GM21390 (cell line): Measurements from ENCODE around the gene RNF212.
A peak's percentile ranks its signal among the peaks of the same experiment; 100 is the strongest.

Experiments
- ATAC-seq: cut with Tn5 transposase; IDR thresholded peaks from one replicate; pipeline ENCODE4 v1.9.1; 2021; ENCODE audit not compliant: unreplicated experiment

RNF212 gene

DNA sequence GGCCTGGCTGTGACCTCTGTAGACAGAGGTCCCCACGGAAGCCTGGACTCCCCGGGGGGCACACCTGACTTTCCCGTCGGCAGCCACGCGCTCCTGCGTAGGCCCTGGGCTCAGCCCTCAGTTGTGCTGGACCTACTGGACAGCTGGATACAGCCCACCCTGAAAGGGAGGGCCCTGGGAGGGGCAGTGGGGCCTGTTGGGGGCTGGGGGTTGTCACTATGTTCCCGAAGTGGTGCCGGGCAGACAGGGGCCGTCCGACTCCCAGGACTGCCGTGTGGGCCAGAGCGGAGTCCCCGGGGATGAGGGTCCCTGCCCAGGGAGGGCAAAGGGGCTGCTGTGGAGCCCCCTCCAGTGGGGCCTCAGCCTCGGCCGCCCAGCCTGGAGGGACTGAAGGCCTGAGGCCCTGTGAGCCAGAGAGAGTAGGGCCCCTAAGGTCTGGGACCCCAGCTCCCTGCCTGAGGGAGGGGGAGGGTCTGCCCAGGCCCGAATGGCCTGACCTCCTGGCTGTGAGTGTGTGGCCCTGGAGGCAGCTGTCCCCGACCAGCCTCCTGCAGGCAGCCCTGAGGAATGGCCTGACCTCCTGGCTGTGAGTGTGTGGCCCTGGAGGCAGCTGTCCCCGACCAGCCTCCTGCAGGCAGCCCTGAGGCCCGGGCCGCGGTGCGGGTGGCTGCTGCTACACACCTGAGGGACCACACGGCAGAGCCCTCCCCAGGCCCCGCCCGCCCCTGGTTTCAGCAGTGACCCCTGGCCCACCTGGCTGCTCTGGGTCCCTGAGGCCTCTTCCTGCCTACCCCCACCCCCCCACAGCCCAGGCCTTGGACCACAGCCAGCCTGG, 76.2 kb downstream of the RNF212 start:
- ATAC-seq: no peak

DNA sequence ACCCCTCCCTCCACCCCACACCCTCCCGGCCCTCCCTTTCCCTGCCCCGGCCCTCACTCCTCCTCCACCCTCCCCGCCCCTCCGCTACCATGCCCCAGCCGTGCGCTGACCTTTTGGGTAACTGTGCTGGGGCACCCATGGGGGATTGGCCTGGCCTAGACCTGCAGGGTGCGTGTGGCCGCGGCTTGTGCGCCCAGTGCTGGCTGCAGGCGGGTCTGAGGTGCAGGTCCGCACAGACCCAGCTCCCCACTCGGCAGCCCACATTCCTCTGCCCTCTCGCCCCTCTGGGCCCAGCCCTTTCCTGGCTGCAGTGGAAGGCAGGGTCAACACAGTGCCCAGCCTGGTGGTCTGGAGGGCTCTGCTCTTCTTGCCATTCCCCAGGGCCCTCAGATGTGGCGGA, 77.3 kb downstream of the RNF212 start:
- no peak for ATAC-seq

DNA sequence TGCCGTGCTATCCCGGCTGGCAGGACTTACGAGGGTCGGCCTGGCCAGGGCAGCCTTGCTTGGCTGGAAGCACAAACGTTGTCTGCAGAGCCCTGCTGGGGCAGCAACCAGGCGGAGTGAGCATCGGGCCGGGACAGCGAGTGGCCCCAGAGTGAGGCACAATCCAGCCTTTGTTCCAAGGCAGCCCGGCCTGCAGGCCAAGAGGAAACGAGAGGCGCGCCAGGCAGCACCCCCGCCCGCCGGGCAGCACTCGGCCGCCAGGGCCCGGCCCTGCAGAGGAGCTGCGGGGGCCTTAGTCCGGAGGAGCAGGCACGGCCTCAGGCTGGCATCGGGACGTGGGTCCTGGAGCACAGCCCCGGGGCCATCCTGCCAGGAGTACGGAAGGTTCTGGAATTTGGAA, 77.9 kb downstream of the RNF212 start:
- no peak for ATAC-seq

DNA sequence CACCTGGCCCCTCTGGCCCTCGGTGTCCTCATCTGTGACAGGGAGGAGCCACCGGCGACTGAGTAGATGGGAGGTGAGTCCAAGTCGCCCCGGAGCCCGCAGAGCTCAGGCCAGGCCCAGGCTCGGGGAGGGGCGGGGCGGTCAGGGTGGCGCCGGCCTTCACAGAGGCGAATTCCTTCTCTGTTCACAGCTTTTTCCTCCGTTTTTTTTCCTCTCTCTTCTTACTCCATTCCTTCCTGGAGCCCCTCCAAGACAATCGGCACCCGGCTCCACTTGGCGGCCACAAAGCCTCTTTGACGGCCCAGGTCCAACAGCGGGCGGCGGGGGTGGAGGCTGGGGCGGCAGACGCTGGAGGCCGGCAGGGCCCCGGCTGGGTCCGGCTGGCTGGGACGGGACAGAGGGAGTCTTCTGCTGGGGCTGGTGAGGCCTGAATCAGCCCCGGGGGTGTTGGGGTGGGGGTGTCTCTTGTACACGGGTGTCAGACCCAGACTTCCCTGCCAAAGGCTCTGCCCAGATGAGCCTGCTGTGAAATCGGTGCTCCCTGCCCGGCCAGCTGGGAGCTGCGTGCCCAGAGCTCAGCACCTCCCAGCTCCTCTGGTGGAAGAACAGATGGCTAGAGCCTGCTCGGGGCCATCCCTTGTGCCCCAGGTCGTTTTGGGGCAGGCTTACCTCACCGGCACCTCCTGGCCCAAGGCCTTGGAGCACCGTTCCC, 79.4 kb downstream of the RNF212 start:
- no peak for ATAC-seq

DNA sequence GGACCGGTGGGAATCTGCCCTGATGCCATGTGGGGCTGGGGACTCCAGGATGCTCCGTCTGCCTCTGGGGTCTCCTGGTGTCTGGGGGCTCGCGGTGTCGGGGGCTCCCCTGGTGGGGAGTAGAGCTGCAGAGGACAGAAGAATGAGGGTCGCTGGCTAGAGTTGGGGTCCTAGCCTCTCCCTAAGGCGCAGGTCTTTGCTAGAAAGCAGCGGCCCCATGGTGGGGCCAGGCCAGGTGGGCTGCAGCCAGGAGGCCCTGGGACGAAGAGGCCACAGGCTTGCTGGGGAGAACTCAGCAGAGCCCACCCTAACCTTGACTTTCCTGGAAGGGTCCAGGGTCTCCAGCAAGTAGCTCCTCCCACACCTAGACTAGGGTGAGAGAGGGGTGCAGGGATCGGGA, 80.5 kb downstream of the RNF212 start:
- no peak for ATAC-seq

DNA sequence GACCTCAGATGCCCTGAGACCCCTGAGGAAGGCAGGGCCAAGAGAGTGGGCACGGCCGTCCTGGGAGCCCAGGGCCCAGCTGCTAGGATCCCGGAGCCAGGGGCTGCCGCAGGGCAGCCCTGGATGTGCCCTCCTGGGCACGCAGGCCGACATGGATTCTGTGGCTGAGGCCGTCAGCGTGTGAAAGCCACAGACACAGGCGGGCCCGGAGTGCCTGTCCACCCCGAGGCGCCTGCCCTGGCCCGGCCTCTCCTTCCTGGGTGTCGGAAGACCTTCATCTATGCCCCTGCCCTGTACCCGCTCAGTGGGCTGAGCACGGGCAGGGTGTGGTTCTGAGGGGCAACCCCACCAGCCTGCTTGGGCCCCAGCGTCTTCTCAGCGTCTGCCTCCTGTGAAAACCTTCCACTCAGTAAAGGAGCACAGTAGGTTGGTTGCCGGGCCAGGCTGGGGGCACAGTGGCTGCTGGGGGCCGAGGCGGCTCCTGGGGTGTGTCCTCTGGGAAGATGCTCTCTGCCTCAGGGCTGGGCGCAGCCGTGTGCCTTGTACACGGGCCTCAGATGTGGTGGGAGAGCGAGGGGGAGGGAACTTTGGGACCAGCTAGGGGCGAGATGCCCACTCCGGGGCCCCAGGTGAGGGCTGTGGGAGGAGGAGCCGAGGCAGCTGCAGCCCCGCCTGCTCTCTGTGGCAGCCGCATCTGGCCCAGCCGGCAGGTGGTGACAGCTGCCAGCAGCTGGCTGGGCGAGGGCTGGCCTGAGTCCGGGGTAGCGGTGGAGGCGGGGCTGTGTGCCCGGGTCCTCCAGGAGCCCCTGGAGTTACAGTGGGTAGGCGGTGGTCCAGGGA, 81.2 kb downstream of the RNF212 start:
- no peak for ATAC-seq

DNA sequence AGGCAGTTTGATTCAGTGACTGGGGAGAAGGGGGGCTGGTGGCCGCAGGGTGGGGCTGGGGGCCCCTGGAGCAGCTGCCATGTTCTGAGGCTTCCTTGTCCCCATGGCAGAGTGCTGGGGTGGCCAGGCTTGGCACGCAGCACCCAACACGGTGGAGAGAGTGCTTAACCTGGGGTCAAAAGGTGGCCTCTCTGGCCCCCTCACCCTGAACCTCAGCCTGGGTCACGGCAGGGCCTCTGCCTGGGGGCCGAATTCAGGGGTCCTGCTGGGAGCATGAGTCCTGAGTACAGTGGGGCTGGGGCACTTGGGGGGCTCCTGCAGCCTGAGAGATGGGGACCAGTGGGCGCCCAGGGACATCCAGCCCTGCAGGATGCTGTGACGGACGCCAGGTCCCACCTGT, 82.0 kb downstream of the RNF212 start:
- no peak for ATAC-seq

DNA sequence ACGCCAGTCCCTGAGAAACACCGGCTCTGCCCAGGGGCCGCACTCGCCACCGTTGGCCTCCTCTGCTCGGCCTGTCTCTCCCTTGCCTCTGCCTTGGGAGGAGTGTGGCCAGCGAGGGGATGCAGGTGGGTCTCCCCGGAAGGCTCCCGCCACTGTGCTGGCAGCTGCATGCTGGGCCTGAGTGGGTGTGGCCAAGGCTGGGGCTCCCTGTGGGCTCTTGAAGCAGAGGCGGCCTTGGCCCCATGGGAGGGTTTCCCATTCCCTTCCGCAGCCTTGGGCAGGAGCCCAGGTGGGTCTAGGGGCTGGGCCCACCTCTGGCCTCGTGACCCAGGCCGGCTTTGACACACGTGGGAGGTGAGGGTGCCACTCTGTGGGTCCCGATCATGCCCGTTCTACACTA, 82.8 kb downstream of the RNF212 start:
- no peak for ATAC-seq

DNA sequence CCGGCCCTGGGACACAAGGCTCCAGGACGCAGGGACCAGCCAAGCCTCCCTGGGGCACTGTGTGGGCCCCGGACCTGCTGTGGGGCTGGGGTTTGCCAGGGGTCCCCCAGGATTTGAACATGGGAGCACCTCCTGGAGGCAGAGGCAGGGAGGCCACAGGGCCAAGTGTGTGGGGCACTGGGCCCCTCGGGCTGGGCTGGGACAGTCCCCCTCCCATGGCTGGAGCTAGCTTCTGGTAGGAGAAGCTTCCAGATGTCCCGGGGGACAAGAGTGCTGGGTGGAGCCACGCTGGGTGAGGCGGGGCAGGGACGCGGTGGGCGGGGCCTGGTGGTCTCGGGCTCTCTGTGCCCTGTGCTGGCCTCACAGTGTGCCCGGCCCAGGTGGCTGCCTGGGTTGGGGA, 83.3 kb downstream of the RNF212 start:
- ATAC-seq: no peak

DNA sequence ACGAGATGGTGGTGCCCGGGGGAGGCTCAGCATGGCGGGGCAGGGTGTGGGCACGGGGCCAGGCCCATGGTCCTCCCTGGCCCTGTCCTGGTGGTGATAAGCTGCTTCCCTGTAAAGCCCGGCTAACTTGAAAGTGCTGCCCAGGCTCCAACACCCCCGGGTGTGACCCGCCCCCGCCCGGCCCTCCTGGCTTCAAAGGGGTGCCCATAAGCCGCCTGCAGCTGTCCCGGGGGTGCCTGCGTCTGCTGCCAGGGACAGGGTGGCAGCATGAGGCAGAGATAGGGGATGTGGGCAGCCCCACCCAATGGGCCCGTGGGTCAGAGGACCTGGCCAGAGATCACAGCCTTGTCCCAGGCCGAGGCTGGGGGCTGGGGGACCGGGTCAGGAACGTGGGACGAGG, 83.8 kb downstream of the RNF212 start:
- ATAC-seq: no peak

DNA sequence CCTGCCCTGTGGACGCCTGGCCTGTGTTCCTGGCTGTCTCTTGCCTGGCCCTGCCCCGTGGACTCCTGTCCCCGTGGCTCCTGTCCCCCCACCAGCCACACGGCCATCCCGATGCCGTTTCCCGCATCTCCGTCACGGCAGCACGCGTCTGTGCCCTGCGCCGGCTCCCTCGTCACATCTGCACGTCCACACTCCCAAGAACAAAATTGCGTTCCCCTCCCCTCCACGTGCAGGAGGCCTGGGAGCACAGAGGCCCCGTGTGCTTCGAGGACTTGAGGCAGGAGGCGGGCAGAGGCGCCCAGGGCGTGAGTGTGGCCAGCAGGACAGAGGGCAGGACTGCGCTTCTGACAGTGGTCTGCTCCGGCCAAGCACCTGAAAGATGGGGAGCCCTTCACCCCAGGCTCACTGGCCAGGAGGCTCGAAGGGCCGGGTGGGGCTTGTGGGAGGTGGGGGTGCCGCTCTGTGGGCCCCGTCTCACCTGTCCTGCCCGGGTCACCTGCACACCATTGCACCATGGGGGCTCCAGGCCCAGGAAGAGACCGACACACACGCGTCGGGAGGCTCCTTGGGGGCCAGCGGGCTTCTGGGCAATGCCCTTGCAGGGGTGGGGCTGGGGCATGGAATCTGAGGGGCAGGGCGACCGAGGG, 84.7 kb downstream of the RNF212 start:
- ATAC-seq: no peak

DNA sequence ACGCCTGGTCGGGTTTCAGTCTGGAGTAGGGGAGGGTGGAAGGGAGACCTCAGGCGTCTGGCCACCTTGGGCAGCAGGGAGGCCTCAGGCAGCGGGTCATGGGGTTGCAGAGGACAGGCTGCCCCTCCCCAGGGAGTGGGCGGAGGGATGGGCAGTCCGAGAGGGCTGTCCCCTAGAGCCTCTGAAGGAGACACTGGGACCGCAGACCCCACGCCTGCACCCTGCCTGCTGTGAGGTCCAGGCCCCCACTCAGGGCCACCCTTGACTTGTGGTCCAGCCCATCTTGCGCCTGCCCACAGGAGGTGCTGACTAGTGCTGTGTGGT, 85.5 kb downstream of the RNF212 start:
- no peak for ATAC-seq

DNA sequence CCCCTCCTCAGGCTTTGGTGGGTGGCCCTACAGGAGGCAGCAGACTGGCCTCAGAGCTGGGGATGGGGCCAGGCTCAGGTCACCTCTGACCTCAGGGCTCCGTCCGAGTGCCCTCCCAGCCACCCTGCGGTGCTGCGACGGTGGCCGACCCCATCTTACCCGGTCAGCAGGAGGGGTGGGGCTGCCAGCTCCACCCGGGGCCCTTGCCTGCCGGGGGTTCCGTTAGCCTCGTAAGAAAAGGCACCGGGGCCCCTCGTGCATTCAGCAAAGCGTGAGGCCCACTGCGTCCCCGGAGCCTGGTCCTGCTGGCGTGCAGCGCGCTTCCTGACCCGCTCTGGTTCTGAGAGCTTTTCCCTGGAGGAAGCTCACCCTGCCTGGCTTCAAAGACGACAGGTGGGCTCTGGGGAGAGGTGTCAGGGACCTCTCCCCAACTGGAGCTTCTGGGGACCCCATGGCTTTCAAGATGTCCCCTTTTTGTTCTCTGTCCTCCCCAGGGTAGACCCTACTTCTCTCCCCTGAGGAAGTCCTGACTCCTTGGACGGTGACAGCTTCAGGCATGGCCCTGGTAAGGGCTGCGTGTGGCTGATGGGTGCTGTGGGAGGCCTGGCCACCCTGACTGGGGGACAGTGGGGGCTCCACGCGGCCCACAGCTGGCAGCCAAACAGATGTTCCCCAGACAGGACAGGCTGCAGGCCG, 86.0 kb downstream of the RNF212 start:
- ATAC-seq: no peak

DNA sequence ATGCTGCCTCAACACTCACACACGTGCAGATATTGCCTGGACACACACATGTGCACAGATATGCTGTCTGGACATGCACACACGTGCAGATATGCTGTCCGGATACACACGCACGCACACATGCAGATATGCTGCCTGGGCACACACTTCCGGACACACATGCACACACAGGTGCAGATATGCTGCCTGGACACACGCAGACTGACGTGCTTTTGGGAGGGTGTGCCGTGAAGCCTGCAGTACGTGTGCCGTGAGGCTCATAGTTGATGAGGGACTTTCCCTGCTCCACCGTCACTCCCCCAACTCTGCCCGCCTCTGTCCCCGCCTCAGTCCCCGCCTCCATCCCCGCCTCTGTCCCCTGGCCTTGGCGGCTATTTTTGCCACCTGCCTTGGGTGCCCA, 87.2 kb downstream of the RNF212 start:
- peak; percentile 58 for ATAC-seq

DNA sequence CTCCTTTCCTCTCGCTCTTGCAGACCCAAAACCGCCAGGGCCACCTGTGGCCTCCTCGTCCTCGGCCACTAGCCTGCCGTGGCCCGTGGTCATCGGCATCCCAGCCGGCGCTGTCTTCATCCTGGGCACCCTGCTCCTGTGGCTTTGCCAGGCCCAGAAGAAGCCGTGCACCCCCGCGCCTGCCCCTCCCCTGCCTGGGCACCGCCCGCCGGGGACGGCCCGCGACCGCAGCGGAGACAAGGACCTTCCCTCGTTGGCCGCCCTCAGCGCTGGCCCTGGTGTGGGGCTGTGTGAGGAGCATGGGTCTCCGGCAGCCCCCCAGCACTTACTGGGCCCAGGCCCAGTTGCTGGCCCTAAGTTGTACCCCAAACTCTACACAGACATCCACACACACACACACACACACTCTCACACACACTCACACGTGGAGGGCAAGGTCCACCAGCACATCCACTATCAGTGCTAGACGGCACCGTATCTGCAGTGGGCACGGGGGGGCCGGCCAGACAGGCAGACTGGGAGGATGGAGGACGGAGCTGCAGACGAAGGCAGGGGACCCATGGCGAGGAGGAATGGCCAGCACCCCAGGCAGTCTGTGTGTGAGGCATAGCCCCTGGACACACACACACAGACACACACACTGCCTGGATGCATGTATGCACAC, 88.3 kb downstream of the RNF212 start:
- ATAC-seq: no peak

DNA sequence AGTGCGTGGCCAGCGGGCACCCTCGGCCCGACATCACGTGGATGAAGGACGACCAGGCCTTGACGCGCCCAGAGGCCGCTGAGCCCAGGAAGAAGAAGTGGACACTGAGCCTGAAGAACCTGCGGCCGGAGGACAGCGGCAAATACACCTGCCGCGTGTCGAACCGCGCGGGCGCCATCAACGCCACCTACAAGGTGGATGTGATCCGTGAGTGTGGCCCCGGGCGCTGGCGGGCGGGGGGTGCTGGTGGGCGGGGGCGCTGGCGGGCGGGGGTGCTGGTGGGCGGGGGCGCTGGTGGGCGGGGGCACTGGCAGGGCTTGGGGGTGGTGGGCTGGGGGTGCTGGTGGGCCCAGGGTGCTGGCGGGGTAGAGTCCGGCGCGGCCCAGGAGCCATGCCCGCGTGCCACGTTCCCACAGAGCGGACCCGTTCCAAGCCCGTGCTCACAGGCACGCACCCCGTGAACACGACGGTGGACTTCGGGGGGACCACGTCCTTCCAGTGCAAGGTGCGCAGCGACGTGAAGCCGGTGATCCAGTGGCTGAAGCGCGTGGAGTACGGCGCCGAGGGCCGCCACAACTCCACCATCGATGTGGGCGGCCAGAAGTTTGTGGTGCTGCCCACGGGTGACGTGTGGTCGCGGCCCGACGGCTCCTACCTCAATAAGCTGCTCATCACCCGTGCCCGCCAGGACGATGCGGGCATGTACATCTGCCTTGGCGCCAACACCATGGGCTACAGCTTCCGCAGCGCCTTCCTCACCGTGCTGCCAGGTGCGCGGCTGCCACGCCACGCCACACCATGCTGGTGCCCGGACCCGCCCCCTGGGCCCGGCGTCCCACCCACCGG, 89.2 kb downstream of the RNF212 start:
- ATAC-seq: no peak

DNA sequence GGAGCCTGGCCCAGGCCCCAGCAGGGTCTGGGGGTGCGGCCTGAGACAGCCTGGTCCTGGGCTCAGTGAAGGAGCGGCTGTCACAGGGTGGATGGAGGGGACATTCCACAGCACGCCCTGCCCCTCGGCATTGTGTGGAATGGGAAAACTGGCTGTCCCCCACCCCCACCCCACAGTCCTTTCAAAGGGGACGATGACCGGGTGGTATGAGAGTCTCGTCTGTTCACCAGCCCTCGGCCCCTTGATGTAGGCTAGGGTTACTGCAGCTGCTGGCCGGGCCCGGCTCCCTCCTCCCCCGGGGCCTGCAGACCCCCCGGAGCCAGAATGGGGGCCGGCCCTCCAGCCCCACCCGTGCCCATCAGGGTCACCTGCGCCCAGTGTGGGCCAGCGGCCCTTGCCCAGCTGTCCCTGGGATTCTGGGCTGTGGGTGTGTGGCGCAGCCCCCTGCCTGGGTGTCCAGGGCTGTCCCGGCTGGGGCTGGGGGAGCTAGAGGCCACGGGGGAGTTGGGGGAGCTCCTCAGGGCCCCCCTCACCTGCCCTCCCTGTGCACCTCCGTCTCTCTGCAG, 90.2 kb downstream of the RNF212 start:
- ATAC-seq: no peak

DNA sequence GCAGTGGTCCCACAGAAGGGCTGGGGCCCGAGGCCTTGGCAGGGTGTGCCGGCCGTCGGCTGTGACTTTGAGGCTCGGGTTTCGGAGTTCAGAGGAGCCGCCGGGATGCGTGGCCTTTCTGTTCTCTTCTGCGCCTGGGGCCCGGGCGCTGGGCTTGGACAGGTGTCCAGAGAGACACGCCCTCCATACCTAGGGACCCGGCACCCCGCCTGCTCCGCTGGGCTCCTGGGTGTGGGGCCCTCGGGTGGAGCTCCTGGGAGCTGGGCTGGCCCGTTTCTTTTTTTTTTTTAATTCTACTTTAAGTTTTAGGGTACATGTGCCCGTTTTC, 90.7 kb downstream of the RNF212 start:
- no peak for ATAC-seq

DNA sequence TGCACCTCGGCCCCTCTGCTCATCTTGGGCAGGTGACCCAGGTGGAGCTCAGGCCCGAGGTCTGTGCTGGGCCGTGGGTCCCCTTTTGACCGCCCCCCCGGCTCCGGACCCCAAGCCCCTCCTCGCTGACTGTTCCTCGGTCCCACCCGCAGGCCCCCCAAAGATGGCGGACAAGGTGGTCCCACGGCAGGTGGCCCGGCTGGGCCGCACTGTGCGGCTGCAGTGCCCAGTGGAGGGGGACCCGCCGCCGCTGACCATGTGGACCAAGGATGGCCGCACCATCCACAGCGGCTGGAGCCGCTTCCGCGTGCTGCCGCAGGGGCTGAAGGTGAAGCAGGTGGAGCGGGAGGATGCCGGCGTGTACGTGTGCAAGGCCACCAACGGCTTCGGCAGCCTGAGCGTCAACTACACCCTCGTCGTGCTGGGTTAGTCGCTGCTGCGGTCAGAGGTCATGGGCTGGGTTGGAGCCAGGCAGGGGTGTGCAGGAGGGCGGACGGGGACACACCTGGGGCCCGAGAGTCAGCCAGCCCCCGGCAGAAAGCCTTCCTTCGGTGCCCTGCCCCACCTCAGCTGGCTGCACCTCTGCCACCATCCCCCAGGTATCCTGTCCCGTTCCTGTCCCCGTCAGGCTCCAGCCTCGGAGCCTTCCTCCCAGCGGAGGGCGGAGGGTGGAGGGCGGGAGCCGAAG, 91.2 kb downstream of the RNF212 start:
- ATAC-seq: no peak
